Epithelial cell of prostate (primary cell): ENCODE measurements around the gene S100A16.

ENCODE experiments used
- DNase-seq: peaks from one replicate; pipeline ENCODE4 v3.0.0-alpha.2; 2011; ENCODE audit warnings: low read depth, low spot score
- H3K27ac ChIP-seq: fragments of 450-650 bp; 2 replicates; pipeline ENCODE4 v1.5.1; 2017; ENCODE audit warnings: mild to moderate bottlenecking

Gene S100A16

GRCh38 chr1:153639280-153639679 lies 26.3 kb upstream of the S100A16 start:
- no peak for DNase-seq
- H3K27ac ChIP-seq = no peak overlapping the region

- no peak for DNase-seq
- H3K27ac ChIP-seq = no peak overlapping the region
These were observed 25.3 kb upstream of the S100A16 start for GRCh38 chr1:153638261-153638660.

GRCh38 chr1:153636312-153636711 lies 23.4 kb upstream of the S100A16 start:
- H3K27ac ChIP-seq = no peak overlapping the region
- no peak for DNase-seq

- H3K27ac ChIP-seq = peak overlapping the region; percentile 100
- DNase-seq = no peak
These were observed 22.9 kb upstream of the S100A16 start for GRCh38 chr1:153635872-153636271.

- peak within 1 kb of the TSS; percentile 100 for H3K27ac ChIP-seq
These were observed 21.1 kb upstream of the S100A16 start, which contains the start of gene CHTOP for GRCh38 chr1:153633754-153634665. TSS of gene CHTOP (plus strand) at chr1:153634066. CDS start at chr1:153636589, 2,523 bp downstream.

DNA sequence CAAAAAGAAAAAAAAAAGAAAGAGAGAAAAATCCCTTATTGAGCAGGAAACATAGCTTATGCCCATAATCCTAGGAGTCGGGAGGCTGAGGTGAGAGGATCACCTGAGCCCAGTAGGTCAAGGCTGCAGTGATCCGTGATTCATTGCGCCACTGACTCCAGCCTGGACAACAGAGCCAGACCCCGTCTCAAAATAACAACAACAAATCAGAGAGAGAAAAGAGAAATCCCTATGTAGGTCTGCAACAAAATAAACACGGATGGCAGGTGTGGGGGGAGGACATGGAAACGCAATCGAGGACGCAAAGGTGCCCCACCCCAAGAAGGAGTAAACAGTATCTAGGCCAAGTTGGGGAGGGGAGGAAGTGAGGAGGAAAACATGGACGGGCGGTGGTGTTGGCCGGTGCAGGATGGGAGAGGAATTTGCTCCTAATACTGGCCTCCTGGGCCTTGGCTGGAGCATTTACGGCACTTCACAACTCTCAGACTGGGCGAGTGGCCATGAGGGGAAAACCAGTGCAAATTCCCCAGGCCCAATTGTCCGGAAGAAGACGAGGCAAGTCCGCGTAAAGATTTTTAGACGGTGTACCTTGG lies 20.3 kb upstream of the S100A16 start:
- no peak for DNase-seq
- peak overlapping the region; percentile 100 for H3K27ac ChIP-seq

More at GRCh38 chr1:153633754-153634665, 21.1 kb upstream of the S100A16 start, which contains the start of gene CHTOP:
- DNase-seq = peak; percentile 88

DNA sequence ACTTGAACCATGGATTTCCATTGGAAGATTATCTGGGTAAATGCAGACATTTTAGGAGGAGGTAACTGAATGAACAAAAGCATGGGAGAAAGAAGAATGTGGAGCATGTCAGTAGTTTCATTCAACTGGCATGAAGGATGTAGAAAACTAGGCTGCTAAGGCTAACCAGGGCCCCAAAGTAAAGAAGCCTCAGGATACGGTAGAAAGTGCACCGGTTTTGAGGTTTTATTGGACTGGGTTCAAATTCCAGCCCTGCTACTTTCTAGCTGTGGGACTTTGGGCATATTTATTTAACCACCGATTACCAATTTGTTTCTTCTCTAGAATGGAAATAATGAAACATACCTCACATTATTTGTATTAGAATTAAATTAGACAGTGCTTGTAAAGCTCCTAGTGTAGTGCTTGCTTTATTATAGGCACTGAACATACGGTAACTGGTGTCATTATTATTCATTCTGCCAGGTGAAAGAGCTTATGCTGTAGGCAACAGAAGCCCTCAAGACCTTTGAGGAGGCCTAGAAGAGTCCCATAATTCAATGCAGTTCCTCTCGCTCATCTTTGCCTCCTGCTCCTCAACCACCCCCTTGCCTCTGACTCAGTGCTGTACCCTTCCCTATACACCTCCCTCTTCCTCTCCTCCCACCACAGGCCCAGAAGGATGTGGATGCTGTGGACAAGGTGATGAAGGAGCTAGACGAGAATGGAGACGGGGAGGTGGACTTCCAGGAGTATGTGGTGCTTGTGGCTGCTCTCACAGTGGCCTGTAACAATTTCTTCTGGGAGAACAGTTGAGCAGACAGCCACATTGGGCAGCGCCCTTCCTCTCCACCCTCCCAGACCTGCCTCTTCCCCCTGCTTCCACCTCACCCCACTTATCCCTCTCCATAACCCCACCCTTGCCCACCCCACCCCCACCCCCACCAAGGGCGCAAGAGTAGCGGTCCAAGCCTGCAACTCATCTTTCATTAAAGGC lies 18.4 kb upstream of the S100A16 start:
- H3K27ac ChIP-seq = no peak overlapping the region
- DNase-seq = no peak

DNA sequence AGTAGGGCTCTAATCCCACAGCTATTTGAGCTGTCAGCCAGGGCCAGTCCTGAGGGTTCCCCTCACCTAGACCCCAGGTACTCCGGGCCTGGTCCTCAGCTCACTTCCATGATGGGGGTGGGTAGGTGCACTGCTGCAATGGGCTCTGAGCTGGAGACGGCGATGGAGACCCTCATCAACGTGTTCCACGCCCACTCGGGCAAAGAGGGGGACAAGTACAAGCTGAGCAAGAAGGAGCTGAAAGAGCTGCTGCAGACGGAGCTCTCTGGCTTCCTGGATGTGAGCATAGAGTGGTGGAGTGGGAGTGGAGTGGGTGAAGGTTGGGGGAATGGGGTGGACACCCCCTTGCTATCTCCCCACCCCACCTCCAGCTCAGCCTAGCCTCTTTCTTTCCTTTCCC lies 17.4 kb upstream of the S100A16 start:
- H3K27ac ChIP-seq = no peak overlapping the region
- DNase-seq = no peak

- DNase-seq = no peak
- H3K27ac ChIP-seq = no peak overlapping the region
These were observed 17.0 kb upstream of the S100A16 start for GRCh38 chr1:153629971-153630370.

GRCh38 chr1:153629343-153629665 lies 16.4 kb upstream of the S100A16 start:
- no peak for DNase-seq
- no peak overlapping the region for H3K27ac ChIP-seq

- H3K27ac ChIP-seq = no peak overlapping the region
- no peak for DNase-seq
These were observed 15.9 kb upstream of the S100A16 start for GRCh38 chr1:153628638-153629342.

DNA sequence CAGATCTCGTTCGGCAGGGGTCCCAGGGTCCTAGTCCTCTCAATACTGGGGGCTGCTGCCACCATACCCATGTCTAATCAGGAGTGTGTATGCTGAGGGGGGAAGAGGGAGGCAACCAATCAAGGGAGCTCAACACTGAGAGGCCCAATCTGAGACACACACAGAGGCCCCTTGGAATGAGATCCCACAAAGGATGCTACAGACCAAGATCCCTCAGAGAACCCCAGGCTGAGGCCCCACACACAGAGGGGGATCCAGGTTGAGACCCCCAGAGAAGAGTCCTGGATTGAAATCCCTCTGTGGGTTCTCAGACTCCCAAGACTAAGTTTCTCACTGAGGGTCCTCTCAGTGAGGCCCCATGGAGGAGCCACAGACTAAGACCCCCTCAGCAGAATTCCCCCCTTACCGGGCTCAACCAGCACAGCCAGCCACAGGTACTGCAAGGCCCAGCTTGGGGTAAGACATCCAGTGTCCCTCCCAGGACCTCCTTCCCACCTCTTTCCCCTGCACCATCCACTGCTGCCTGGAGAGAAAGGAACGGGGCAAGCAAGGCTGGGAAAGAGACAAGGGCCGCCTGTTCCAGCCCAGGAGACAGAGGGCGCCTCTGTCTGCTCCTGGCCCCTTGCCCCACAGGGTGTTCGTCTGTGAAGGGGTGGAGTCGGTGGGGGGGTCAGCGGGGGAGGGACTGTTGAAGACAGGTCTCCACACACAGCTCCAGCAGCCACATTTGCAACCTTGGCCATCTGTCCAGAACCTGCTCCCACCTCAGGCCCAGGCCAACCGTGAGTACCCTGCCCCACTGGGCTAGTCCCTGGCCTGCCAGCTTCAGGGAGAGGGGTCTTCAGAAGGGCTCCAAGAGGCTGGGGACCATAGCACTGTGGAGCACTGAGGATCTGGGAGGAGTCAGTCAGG lies 15.0 kb upstream of the S100A16 start, which contains the start of gene S100A1:
Gene S100A1 (plus strand): TSS at position 720 of the 912 bp plus-strand sequence. CDS start 2,088 bp downstream, outside the sequence.
- H3K27ac ChIP-seq = peak within 1 kb of the TSS; percentile 76
- DNase-seq = no peak

DNA sequence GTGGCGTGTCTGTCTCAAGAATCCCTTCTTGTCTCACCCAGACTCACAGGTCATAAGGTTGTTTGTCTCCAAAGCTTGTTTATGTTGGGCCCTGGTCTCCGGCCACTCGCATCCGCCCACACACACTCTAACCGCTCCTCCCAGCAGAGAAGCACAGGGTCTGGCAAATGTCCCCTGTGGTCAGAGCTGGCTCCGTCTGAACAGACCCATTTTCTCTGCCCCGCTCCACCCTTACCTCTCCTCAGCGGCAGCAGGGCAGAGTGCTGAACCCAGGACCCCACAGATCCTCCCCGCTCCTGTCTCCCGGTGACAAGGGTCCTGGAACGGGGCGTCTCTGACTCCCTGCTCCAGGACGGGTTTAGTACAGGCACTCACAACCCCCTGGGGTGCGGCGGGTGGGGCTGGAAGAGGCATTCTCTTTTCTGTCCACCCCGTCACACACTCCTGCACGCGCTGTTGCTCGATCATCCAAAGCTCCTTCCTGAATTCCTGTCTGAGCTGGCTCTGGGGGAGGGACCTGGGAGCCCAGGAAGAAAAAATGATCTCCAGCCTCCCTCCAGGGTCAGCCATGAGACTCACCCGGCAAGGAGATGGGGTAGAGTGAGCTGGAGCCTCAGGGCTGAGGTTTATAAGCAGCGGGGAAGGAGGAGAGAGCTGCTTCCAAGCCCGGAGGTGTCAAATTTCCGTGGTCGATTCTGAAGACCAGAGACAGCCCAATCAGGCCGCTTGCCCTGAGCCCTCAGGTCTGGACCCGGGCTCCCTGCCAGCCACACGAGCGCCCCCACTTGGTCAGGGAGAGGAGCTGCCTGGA lies 14.2 kb upstream of the S100A16 start, which contains the start of gene S100A13:
Gene S100A13 (minus strand): TSS at position 602 of the 811 bp plus-strand sequence. CDS start 1,033 bp downstream, outside the sequence.
- DNase-seq = peak; percentile 41
- peak within 1 kb of the TSS; percentile 76 for H3K27ac ChIP-seq

GRCh38 chr1:153626477-153626903 lies 13.6 kb upstream of the S100A16 start:
- DNase-seq = no peak
- peak overlapping the region; percentile 76 for H3K27ac ChIP-seq

GRCh38 chr1:153624965-153625611 lies 12.2 kb upstream of the S100A16 start:
- no peak overlapping the region for H3K27ac ChIP-seq

GRCh38 chr1:153623101-153623500 lies 10.2 kb upstream of the S100A16 start:
- no peak for DNase-seq
- H3K27ac ChIP-seq = no peak overlapping the region

More at GRCh38 chr1:153624965-153625611, 12.2 kb upstream of the S100A16 start:
- DNase-seq = no peak

DNA sequence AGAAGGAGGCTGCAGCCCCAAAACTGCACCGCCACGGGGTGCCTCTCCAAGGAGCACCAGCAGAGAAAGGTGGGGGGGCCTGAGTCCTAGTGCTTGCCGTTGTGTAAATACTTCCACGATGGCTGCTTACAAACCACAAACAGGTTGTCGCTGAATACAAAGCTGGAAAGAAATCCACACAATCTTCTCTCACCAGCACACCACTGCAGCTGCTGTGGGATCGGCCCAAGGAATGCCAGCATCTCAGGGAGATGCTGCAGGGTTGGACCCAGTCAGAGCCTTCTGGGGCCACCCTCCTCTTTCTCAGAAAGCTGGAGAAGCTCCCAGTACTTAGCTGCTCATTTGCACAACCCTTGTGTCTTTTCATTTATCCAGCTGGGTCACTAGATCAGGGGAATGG lies 6.2 kb upstream of the S100A16 start:
- H3K27ac ChIP-seq = no peak overlapping the region
- DNase-seq = no peak
